ENCODE measurements around the gene USP7.

Gene USP7

DNA sequence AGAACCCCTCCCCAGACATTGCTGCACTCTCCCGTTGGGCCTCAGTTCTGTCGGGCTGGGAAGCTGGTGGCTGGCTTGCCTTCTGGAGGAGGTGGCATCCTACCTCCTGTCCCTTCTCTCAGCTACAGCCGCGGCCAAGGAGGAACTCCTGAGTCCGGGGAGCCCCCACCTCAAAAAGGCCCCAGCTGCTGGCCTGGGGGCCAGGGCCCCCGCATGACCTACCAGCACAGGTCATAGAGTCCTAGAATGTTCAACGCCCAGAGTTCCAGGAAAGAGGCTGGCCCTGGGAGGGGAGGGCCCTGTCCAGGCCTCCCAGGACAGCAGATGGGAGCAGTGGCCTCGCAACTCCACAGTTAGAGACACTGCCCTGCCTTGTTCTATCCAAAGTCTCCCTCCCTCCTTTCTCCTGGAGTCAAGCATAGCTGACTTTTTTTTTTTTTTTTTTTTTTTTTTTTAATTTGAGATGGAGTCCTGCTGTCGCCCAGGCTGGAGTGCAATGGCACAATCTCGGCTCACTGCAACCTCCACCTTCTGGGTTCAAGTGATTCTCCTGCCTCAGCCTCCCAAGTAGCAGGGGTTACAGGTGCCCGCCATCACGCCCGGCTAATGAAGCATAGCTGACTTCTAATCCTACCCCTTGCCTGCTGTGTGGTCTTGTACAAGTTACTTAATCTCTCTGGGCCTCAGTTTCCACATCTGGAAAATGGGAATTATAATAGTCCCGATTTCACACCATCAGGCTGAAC lies 102.0 kb downstream of the USP7 start:
- no peak for DNase-seq (ENCODE audit: low spot score)

DNA sequence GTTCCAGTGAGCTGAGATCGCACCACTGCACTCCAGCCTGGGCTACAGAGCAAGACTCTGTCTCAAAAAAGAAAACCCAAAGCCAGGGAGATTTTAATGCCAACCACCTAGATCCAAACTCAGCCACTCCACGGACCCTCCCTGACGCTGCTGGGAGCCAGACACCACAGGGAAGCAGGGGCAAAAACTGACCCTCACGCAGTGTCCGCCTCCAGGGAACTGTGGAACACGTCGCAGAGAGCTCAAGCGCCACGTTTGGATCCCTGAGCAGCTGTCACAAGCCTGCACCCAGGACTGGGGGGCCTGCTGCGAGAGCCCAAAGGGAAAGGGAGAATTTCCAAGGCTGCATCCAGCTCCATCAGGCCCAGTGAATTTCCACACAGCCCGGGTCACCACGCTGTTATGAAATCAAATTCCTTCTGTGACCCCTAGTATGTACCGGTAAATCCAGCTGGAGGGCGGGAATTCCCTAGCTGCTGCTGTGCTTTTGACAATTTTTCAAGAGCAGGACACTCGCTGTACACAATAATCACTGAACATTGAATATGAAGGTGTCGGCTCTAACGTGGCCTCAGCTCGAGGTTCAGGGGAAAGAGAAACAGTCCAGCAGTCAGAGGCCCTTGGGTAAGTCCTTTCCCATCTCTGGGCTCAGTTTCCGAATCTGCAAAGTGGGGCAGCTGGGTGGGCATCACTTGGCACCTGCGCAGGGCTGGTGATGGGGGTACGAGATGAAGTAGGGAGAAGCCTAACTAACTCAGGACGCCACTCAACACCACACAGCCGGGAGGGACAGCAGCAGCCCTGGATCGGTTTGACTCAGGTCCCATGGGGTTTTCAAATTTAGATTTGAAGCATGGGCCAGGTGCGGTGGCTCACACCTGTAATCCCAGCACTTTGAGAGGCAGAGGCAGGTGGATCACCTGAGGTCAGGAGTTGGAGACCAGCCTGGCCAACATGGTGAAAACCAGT lies 103.5 kb downstream of the USP7 start:
- DNase-seq (ENCODE audit: low spot score) = no peak

DNA sequence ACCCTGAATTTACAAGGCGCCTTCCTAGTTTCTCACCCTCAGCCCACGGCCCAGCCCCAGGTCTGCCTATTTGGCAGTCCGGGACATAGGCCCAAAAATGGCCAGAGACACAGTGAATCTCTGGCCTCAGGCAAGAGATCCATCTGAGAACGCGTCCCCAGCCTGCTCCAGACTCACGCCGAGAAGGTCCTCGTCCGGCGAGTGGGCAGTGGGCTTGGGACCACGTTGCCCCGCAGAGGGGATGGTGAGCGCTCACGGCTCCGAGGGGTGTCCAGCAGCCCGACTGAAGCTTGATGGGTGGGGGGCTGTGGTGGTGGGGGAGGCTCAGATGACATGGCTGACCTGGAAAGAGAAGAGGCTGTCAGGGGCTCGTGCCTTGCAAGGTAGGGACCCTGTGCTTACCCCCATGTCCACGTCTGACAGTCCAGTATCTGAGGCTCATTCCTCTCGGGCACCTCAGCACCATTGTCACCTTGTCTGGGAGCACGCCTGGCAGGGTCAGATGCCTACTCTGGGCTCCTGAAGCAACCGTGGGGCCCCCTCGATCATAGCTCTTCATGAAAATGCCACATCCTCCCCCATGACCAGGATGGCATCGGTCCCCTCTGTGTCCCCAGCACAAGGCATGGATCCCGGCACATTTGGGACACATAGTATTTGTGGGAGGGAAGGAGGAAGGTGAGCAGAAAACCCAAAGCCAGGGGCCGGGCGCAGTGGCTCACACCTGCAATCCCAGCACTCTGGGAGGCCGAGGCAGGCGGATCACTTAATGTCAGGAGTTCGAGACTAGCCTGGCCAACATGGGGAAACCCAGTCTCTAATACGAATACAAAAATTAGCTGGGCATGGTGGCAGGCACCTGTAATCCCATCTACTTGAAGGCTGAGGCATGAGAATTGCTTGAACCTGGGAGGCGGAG lies 104.5 kb downstream of the USP7 start:
- DNase-seq (ENCODE audit: low spot score) = no peak

GRCh38 chr16:8855972-8856371 lies 107.7 kb downstream of the USP7 start:
- DNase-seq (ENCODE audit: low spot score) = no peak

- DNase-seq (ENCODE audit: low spot score) = no peak
Measured at GRCh38 chr16:8855051-8855786, 108.5 kb downstream of the USP7 start.

DNA sequence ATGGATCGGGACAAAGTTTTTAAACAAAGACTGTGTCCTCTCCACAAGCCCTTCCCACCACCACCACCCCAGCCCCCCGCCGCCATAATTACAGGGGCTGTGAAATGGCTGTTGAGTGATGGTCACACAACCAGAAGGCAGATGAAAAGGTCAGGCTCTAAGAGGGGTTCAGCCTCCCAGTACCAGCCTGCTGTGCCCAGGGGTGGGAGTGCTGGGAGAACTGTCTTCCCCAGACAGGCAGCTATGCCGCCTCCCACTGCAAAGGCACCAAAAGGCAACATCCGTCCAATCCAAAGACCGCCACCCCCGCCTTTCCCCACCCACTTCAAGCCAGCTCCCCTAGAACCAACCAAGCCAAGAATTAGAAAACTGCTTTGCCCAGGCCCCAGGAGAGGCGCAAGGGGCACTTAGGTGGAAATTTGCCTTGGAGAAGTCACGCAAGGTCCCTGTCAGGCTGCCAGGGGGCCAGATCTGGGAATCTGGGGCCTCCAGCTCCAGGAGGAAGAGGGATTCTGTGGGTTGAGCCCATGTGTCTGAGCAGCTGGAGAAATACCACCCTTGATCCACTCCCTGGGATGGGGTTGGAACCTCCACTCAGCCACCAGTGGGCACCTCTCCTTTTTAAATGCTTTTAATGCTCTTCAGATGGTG lies 109.3 kb downstream of the USP7 start:
- no peak for DNase-seq (ENCODE audit: low spot score)

DNA sequence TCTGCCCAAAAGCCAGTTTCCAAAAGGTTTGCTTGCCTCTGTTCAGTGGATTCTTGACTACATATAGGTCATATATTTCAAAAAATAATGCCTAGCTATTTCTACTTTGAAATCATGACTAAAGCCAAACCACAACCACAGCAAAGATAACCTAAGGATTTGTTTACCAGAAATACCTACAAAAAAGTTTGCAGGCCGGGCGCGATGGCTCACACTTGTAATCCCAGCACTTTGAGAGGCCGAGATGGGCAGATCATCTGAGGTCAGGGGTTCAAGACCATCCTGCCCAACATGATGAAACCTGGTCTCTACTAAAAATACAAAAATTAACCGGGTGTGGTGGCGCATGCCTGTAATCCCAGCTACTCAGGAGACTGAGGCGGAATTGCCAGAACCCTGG lies 110.1 kb downstream of the USP7 start:
- no peak for DNase-seq (ENCODE audit: low spot score)

DNA sequence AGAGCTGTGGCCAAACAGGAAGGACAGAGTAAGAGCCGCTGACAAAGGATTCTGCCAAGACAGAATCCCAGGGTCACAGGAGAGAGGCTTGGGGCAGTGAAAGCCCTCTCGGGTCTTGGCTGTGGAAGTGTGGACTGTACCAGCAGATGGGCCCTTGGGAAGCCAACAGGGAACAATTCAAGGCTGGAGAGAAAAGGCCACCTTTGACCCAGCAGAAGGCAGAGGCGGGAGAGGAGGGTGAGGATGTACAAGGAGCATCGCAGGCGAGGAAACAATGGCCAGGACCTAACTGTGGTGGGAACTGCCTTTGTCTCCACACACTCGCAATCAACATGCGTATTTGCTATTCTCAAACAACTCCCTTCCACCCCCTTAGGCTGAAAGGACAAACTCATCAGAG lies 110.6 kb downstream of the USP7 start:
- DNase-seq (ENCODE audit: low spot score) = no peak

DNA sequence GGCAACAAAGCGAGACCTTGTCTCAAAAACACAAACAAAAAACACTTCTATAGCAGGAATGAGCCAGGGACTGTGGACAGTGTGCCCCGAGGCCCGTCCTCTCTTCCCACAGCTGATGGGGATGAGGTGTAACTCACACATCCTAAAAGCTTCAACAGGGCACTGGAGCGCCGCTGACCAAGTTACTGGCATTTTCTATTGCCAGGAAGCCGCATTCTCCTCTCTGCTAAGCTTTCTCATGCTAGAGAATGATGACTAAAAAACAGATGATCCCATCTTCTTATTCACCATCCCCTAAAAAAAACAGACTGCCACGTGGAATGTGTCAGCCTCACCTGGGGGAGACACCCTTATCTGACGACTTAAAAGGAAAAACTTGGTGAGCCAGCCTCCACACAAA lies 111.2 kb downstream of the USP7 start:
- DNase-seq (ENCODE audit: low spot score) = no peak

DNA sequence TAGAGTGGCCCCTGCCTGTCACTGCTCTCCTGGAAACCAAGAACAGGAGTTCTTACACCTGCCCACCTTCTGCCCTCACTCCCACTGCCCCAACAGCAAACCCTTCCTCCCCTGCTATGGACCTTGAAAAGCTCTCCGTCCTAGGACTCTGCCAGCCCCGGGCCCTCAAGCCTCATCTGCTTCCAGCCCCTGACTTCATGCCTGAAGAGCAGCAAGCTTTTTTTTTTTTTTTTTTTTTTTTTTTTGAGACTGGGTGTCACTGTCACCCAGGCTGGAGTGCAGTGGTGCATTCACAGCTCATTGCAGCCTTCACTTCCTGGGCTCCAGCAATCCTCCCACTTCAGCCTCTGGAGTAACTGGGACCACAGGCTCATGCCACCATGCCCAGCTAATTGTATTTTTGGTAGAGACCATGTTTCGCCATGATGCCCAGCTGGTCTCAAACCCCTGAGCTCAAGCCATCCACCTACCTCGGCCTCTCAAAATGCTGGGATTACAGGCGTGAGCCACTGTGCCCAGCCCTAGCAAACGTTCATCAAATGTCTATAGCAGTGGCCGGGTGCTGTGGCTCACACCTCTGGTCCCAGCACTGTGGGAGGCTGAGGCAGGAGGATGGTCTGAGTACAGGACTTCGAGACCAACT lies 111.8 kb downstream of the USP7 start:
- DNase-seq (ENCODE audit: low spot score) = no peak

DNA sequence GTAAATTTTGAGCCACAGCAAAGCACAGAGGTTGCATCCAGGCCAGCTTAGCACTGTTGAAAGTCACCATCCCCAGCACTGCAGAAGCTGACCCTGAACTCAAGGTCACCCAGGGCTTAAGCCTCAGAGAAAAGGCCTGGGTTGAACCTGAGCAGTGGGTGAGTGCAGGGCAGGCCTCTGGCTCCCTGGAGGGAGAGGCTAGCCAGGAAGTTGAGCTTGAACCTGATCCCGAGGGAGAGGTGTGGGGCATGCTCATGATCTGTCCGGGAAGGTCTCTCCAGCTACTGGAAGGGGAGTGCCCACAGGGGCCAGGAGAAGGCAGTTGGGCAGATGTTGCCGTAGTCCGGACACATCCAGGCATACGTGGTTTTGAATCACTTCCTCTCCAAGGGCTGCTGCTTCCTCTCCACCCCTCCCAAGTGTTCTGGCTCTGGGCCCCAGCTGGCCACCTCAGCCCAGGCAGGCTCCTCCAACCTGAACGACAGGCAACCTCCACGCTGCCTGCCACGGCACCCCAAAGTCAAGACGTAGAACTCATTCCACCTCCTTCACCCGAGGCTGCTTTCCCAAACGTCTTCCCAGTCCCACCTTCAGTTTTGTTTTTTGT lies 113.3 kb downstream of the USP7 start:
- DNase-seq (ENCODE audit: low spot score) = peak; percentile 92

- DNase-seq (ENCODE audit: low spot score) = no peak
Measured at GRCh38 chr16:8849411-8850011, 114.2 kb downstream of the USP7 start.

GRCh38 chr16:8848939-8849391 lies 114.7 kb downstream of the USP7 start:
- peak; percentile 62 for DNase-seq (ENCODE audit: low spot score)

- no peak for DNase-seq (ENCODE audit: low spot score)
Measured at GRCh38 chr16:8848231-8848938, 115.3 kb downstream of the USP7 start.

GRCh38 chr16:8847623-8848022 lies 116.1 kb downstream of the USP7 start:
- no peak for DNase-seq (ENCODE audit: low spot score)

- no peak for DNase-seq (ENCODE audit: low spot score)
Measured at GRCh38 chr16:8847145-8847544, 116.6 kb downstream of the USP7 start.

- DNase-seq (ENCODE audit: low spot score) = no peak
Measured at GRCh38 chr16:8846401-8846932, 117.2 kb downstream of the USP7 start.

GRCh38 chr16:8845699-8846298 lies 117.9 kb downstream of the USP7 start:
- DNase-seq (ENCODE audit: low spot score) = no peak

Measured in kidney capillary endothelial cell (primary cell).